CD1c-positive myeloid dendritic cell (primary cell): ENCODE results near the gene PHKB.
A peak's percentile ranks its signal among the peaks of the same experiment; 100 is the strongest.
"Not testable (repeated sequence)": the region's sequence is repeated elsewhere in the genome, so short reads cannot be mapped to it uniquely, and the experiment has no call there.

Experiments
- DNase-seq: peaks from one replicate; pipeline ENCODE4 v3.0.0-alpha.2; 2016; ENCODE audit errors: extremely low spot score

PHKB gene

DNA sequence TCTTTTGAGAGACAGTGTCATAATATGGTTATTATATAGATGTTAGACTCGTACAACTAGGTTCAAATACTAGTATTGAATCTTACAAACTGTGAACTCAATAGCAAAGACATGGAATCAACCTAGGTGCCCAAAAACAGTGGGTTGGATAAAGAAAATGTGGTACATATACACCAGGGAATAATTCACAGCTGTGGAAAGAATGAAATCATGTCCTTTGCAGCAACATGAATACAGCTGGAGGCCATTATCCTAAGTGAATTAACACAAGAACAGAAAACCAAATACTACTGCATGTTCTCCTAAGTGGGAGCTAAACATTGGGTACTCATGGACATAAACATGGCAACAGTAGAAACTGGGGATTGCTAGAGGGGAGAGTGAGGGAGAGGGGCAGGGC lies 8.1 kb downstream of the PHKB start:
- DNase-seq, result no peak

- no peak for DNase-seq
Measured at GRCh38 chr16:47470211-47470610, 9.1 kb downstream of the PHKB start.

GRCh38 chr16:47470810-47471209 lies 9.7 kb downstream of the PHKB start:
- no peak for DNase-seq

DNA sequence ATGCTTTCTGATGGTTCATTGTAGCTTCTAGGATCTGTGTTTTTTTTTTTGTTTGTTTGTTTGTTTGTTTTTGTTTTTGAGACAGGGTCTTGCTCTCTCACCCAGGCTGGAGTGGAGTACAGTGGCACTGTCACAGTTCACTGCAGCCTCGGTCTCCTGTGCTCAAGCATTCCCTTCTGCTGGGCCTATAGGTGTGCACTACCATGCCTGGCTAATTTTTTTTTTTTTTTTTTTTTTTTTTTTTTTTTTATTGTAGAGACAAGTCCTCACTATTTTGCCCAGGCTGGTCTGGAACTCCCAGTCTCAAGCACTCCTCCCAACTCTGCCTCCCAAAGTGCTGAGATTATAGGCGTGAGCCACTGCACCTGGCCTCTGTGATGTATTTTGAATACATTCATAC lies 11.9 kb downstream of the PHKB start:
- not testable (repeated sequence) for DNase-seq

DNA sequence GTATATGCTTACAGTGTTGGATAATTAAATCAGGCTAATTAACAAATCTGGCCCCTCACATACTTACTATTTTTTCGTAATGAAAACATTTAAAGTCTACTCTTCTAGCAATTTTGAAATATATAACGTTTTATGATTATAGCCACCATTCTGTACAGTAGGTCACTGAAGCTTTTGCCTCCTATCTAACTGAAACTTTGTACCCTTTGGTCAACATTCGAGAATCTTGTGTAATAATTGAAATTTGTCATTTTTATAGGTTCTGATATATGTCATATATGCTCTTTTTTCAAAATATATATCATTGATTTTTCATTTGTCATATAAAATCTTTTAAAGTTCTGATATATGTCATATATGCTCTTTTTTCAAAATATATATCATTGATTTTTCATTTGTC lies 12.7 kb downstream of the PHKB start:
- DNase-seq, result no peak

GRCh38 chr16:47475786-47476185 lies 14.7 kb downstream of the PHKB start:
- no peak for DNase-seq

DNA sequence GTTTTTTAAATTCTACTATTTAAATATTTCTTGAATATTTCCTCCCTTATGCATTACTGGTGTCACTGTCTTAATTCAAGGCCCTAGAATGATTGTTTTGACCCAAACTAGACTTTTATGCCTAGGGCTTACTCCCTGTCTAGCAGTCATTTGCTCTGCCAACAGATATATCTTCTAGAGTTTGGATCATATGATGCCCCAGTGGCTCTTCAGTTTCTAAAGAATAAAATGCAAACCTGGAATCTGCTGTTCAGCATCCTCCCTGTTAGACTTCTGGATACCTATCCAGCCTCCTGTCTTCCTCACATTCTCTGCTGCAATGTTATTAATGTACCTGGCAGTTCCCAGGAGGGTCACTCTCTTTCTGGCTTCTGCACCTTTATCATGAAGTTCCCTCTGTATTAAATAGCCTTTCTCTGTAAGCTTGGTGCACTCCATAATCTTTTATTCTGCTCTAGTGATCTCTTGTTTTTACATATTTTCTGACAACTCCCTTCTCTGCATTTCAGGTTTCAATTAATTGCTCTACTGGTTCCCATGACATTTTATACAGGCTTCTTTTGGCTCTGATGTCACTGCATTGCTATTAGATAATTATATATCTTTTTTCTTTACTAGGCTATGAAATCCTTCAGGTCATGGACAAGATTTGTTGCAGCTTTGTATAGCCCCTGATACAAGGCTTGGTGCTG lies 15.7 kb downstream of the PHKB start:
- DNase-seq, result no peak

- DNase-seq, result no peak
Measured at GRCh38 chr16:47477679-47478078, 16.5 kb downstream of the PHKB start.

- no peak for DNase-seq
Measured at GRCh38 chr16:47480410-47480809, 19.3 kb downstream of the PHKB start.

DNA sequence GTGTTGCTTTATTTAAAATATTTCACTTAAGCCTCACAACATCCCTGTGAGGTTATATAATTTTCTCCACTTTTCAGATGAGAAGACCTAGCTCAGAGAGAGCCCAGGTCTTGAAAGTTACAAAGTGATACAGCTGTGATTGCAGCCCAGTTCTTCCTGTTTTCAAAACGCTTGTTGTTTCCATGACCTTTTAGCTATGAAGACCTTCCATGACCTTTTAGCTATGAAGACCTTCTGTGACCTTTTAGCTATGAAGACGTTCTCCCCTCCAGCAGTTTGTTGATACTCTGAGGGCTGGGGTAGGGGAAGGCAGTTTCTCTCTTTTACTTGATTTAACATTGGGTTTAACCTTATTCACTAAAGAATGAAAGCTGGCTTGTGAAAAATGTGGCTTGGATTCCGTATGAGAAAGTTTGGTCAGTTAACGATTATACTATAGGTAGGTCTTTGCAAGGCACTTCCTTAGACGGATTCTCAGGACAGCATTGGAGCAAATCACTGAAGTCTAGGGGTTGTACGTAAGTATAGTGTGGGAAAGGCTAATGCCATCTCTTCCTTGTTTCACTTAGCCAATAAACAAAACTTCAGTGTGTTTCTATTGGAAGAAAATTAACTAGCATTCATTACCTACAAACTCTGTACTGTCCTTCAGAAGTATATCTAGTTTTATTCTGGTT lies 20.7 kb downstream of the PHKB start:
- DNase-seq, result no peak

GRCh38 chr16:47483616-47484015 lies 22.5 kb downstream of the PHKB start:
- no peak for DNase-seq

GRCh38 chr16:47486856-47487255 lies 25.7 kb downstream of the PHKB start:
- DNase-seq, result no peak

- no peak for DNase-seq
Measured at GRCh38 chr16:47488051-47488450, 26.9 kb downstream of the PHKB start.

GRCh38 chr16:47490471-47490870 lies 29.3 kb downstream of the PHKB start:
- DNase-seq, result no peak

- no peak for DNase-seq
Measured at GRCh38 chr16:47492036-47492427, 30.9 kb downstream of the PHKB start.

DNA sequence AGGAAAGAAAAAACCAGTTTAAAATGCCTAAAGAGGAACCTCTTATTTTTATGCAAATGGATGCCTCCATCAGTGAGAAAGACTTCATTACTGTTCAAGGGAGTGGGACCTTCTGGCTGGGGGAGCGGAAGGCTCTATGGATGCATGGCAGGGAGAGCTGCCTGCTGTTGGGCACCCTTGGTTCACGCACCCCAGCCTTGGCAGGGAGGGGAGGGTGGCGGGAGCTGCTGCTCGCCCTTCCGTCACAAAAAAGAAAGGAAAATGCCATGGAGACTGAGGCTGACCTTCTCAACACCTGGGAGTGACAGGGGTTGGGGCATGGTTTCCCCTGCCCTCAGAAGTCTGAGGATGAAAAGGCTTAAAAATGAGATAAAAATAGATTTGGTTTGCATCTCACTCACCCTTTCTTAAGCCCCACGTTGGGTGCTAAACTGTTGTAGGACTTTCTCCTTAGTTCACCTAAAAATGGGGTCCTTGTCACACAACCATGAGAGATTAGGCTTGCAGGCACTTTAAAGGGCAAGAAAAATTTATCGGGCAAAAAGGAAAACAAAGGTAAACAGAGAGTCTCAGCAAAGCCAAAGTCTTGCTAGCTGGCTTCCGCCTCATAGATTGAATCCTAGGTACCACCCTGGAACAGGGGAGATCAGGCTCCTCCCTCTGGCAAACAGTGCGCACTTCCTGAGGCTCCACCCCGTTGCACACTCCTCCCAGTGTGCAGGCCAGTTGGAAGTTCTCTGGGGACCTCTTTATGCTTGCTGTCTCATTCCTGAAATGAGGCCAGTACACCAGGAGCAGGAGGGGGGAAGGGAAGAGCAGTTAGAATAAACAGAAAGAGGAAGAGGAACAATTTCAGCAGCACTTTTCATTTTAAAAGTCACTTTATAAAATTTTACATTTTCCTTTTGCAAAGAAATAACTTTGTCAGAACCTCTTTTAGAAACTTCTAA lies 31.6 kb downstream of the PHKB start:
- peak; percentile 73 for DNase-seq

DNA sequence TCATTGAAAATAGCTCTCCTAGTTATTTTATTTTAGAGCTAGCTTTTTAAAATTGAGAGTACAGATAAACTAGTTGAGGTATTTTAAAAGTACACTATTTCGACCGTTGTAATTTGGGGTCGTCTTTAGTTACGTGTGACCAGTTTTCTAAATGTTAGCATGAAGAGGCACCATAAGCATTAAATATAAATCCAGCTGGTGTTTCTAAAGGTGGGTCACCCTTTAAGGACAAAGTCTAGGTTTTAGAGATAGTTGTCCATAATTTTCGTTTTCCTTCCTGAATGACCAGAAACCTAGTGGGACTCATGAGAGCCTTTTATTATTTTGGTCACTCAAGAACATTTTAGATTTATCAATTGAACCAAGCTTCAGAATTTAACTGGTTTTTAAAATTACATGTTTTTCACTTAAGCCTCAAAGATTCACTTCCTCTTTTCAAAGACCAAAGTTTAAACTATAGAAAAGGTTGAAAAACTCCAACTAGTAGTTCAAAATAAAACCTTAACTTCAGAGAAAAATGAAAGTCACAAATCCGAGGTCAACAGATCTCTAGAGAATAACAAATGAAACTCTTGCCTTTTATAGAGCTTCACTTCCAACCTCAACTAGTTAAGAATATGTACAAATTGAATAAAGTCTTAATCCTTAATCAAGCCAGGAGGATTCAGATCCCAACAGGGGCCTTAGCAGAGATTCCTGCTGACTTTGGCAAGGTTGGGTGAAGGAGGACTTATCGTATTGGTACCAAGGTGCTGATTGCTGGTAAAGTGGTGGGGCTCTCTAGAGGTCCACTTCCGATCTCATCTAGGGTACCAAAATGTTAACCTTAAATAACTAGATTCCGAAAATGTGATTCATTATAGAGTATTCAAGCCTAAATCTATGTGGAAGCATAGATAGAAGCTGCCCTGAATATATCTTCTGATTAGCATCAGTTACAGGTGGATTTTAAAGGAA lies 32.5 kb downstream of the PHKB start:
- DNase-seq, result peak; percentile 35

DNA sequence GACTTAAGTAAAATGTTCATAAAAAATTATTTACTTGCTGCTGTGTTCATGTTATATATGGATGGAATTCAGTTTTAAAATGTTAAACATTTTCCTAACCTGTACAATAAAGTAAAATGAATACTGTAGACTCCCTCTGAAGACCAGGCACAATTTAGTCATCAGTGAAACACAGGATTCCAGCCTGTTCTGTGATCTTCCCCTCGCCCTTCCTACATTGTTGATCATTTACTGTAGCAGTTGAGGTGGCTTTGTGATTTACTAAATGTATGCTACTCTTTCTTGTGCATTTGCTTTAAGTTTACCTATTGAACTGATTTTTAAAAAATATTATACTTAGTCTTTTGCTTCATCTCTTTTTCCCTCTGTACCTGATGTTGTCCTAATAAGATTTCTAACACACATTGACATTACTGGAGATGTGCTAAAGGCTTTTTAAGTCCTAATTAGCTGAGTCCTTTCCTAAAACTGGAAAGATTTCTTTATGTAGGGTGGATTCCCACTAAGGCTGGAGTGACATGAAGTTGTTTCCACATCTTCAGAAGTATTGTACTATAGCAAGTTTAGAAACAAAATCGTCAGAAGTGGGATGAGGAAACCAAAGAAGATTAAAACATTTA lies 38.1 kb downstream of the PHKB start:
- no peak for DNase-seq

DNA sequence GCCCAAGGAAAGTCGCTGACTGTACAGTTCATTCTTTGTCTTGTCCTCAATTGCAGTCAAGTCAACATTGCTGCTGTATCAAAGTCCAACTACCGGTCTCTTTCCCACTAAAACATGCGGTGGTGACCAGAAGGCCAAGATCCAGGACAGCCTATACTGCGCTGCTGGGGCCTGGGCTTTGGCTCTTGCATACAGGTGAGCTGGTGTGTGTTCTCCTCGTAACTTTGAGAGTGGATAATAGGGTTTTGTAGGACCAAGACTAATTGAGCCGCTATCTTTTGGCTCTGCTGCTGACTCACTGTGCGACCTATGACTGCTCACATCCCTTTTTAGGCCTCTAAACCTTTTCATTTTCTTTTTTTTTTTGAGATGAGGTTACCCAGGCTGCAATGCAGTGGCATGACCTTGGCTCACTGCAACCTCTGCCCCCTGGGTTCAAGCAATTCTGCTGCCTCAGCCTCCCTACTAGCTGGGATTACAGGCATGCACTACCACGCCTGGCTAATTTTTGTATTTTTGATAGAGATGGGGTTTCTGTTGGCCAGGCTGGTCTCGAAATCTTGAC lies 38.7 kb downstream of the PHKB start:
- no peak for DNase-seq

- DNase-seq, result no peak
Measured at GRCh38 chr16:47503936-47504335, 42.8 kb downstream of the PHKB start.

- no peak for DNase-seq
Measured at GRCh38 chr16:47504599-47504998, 43.5 kb downstream of the PHKB start.
